SK-N-SH (cell line): ENCODE data around the gene MGAT4A. TPM values are rescaled to one million over a fixed set of nuclear protein-coding genes. Genes with fewer than 3 reads are reported as not detected.

Source experiments
- CTCF ChIA-PET: fragments of 300-600, 350-600 bp; formaldehyde crosslinking; extraction: SDS; loops from one replicate; lab custom pipeline; 2021; lab: Yijun Ruan, JAX
- POLR2A ChIA-PET: fragments of 350-600 bp; sonication (Branson Sonifier 250); formaldehyde crosslinking; extraction: SDS; loops from one replicate; lab custom pipeline; 2020; ENCODE audit warnings: antibody characterized with exemption, inconsistent platforms; lab: Yijun Ruan, JAX
- DNase-seq: peaks from one replicate; pipeline ENCODE4 v3.0.0; 2012
- H2AFZ ChIP-seq: fragments of 200-600 bp; sonication (generic); 2 replicates; pipeline ENCODE4 v1.8.1; 2016; ENCODE audit warnings: antibody characterized with exemption, mild to moderate bottlenecking, low read depth
- H3F3A ChIP-seq: fragments of 200-600 bp; sonication (generic); replicated peaks from 2 replicates; pipeline ENCODE3; 2016; ENCODE audit warnings: antibody characterized with exemption, mild to moderate bottlenecking; ENCODE audit not compliant: insufficient read depth
- H3K27ac ChIP-seq, 2 experiments: fragments of 200-500 bp in 1 of 2; fragments of 200-600 bp in 1 of 2; sonication (Bioruptor generic) in 1 of 2; sonication (generic), shearing (Covaris generic) in 1 of 2; 2 replicates each; pipeline versions ENCODE4 v1.5.1 to v1.6.1; 2014 to 2016; ENCODE audit warnings: low read depth in 2 of 2, inconsistent platforms in 1 of 2, low read length in 1 of 2, mild to moderate bottlenecking in 1 of 2, mixed read lengths in 1 of 2
- H3K27me3 ChIP-seq: fragments of 200-600 bp; sonication (generic), shearing (Covaris generic); 2 replicates; pipeline ENCODE4 v1.6.1; 2016; ENCODE audit warnings: mixed run types; ENCODE audit not compliant: insufficient read depth
- H3K36me3 ChIP-seq, 2 experiments: fragments of 200-500 bp in 1 of 2; fragments of 200-600 bp in 1 of 2; sonication (Bioruptor generic) in 1 of 2; sonication (generic) in 1 of 2; replicated peaks in 1 of 2; 2 replicates each; pipeline versions ENCODE3 to v1.5.1; 2014 to 2016; ENCODE audit warnings: low read length in 1 of 2, mild to moderate bottlenecking in 1 of 2; ENCODE audit not compliant: insufficient read depth in 2 of 2, control insufficient read depth in 1 of 2
- H3K4me1 ChIP-seq, 2 experiments: fragments of 200-500 bp in 1 of 2; fragments of 200-600 bp in 1 of 2; sonication (Bioruptor generic) in 1 of 2; sonication (generic), shearing (Covaris generic) in 1 of 2; 2 replicates each; pipeline versions ENCODE4 v1.5.1 to v1.6.1; 2014 to 2016; ENCODE audit warnings: low read depth in 1 of 2, low read length in 1 of 2, mixed run types in 1 of 2; ENCODE audit not compliant: insufficient read depth in 2 of 2, control insufficient read depth in 1 of 2
- H3K4me2 ChIP-seq: fragments of 200-600 bp; sonication (generic), shearing (Covaris generic); 2 replicates; pipeline ENCODE4 v1.6.1; 2017; ENCODE audit warnings: mixed run types
- H3K4me3 ChIP-seq, 2 experiments: fragments of 200-500 bp in 1 of 2; fragments of 200-600 bp in 1 of 2; sonication (Bioruptor generic) in 1 of 2; sonication (generic), shearing (Covaris generic) in 1 of 2; 2 replicates each; pipeline versions ENCODE4 v1.5.1 to v1.8.1; 2014 to 2016; ENCODE audit warnings: low read depth in 2 of 2, inconsistent platforms in 1 of 2, low read length in 1 of 2, mild to moderate bottlenecking in 1 of 2, mixed read lengths in 1 of 2, moderate library complexity in 1 of 2
- H3K79me2 ChIP-seq: fragments of 200-600 bp; sonication (generic); 2 replicates; pipeline ENCODE4 v1.8.1; 2017; ENCODE audit warnings: mild to moderate bottlenecking; ENCODE audit not compliant: insufficient read depth
- H3K9ac ChIP-seq: fragments of 200-600 bp; sonication (generic); 2 replicates; pipeline ENCODE4 v1.6.1; 2017; ENCODE audit warnings: mixed run types
- H3K9me2 ChIP-seq: fragments of 200-600 bp; sonication (generic); 2 replicates; pipeline ENCODE4 v1.6.1; 2017; ENCODE audit warnings: mixed run types
- H3K9me3 ChIP-seq: fragments of 200-600 bp; sonication (generic); 2 replicates; pipeline ENCODE4 v1.6.1; 2017; ENCODE audit warnings: mixed run types, mild to moderate bottlenecking, moderate library complexity
- H4K20me1 ChIP-seq: fragments of 200-600 bp; sonication (generic); 2 replicates; pipeline ENCODE4 v1.6.1; 2017; ENCODE audit warnings: mild to moderate bottlenecking, mixed run types; ENCODE audit not compliant: insufficient read depth
- ELF1 ChIP-seq: IDR thresholded peaks from 2 replicates; pipeline ENCODE4 v1.4.0; 2012
- EP300 ChIP-seq, 2 experiments: IDR thresholded peaks; 2 replicates each; pipeline versions ENCODE4 v1.4.0 to v1.6.1; 2012; ENCODE audit warnings: borderline replicate concordance in 1 of 2, low read depth in 1 of 2, low read length in 1 of 2
- EZH2phosphoT487 ChIP-seq: fragments of 200-600 bp; sonication (generic); IDR thresholded peaks from 2 replicates; pipeline ENCODE4 v1.6.1; 2017; ENCODE audit warnings: low read depth, mixed run types, mild to moderate bottlenecking, antibody characterized with exemption, moderate library complexity, borderline replicate concordance
- FOSL2 ChIP-seq: IDR thresholded peaks from 2 replicates; pipeline ENCODE4 v1.4.0; 2012; ENCODE audit warnings: low read depth, mild to moderate bottlenecking, moderate library complexity, borderline replicate concordance
- FOXM1 ChIP-seq: IDR thresholded peaks from 2 replicates; pipeline ENCODE4 v1.4.0; 2012; ENCODE audit warnings: low read depth, mild to moderate bottlenecking
- GABPA ChIP-seq: IDR thresholded peaks from 2 replicates; pipeline ENCODE4 v1.4.0; 2012; ENCODE audit warnings: low read depth, mild to moderate bottlenecking
- JUND ChIP-seq: IDR thresholded peaks from 2 replicates; pipeline ENCODE4 v1.4.0; 2012
- MEF2A ChIP-seq: IDR thresholded peaks from 2 replicates; pipeline ENCODE4 v1.4.0; 2012; ENCODE audit warnings: low read depth, borderline replicate concordance
- MXI1 ChIP-seq: IDR thresholded peaks from 2 replicates; pipeline ENCODE4 v1.6.1; 2012; ENCODE audit warnings: mild to moderate bottlenecking, low read depth, low read length, improper control_type of control experiment
- NFIC ChIP-seq: IDR thresholded peaks from 2 replicates; pipeline ENCODE4 v1.4.0; 2012; ENCODE audit warnings: borderline replicate concordance
- NRF1 ChIP-seq: IDR thresholded peaks from 2 replicates; pipeline ENCODE4 v1.6.1; 2012; ENCODE audit warnings: low read depth, mild to moderate bottlenecking, low read length
- POLR2AphosphoS5 ChIP-seq: IDR thresholded peaks from 2 replicates; pipeline ENCODE4 v1.6.1; 2012; ENCODE audit warnings: low read depth, low read length
- RCOR1 ChIP-seq: fragments of 150-350 bp; IDR thresholded peaks from 2 replicates; pipeline ENCODE4 v1.6.1; 2017; ENCODE audit warnings: antibody characterized with exemption, low read length
- RXRA ChIP-seq: IDR thresholded peaks from 2 replicates; pipeline ENCODE4 v1.4.0; 2012; ENCODE audit warnings: low read depth, mild to moderate bottlenecking, borderline replicate concordance
- SIN3A ChIP-seq: IDR thresholded peaks from 2 replicates; pipeline ENCODE4 v1.6.1; 2012; ENCODE audit warnings: low read depth, mild to moderate bottlenecking, low read length, moderate library complexity, borderline replicate concordance
- SMC3 ChIP-seq: IDR thresholded peaks from 2 replicates; pipeline ENCODE4 v1.6.1; 2012; ENCODE audit warnings: low read depth, low read length, improper control_type of control experiment
- TEAD4 ChIP-seq: IDR thresholded peaks from 2 replicates; pipeline ENCODE4 v1.4.0; 2012; ENCODE audit warnings: mild to moderate bottlenecking, borderline replicate concordance; ENCODE audit not compliant: insufficient read depth
- WGBS: methylation state at CpG from one replicate; pipeline ENCODE4 v1.1.6; 2017; ENCODE audit warnings: low lambda C conversion rate; 5-methylcytosine and 5-hydroxymethylcytosine counted together
- polyA plus RNA-seq, 3 experiments: library from polyadenylated mRNA; depleted of rRNA; stranded (reverse); fragments of >200 nt; gene quantifications; 2 replicates each; pipeline ENCODE4 v1.2.3, GENCODE V29; 2012
- TF ChIP-seq, protein P1 (sequence below): IDR thresholded peaks from 2 replicates; pipeline ENCODE4 v1.4.0; 2012; ENCODE audit warnings: low read depth, borderline replicate concordance
- TF ChIP-seq, protein P2 (sequence below): fragments of 150-350 bp; IDR thresholded peaks from 2 replicates; pipeline ENCODE4 v1.6.1; 2016; ENCODE audit warnings: mild to moderate bottlenecking, low read depth, low read length

MGAT4A gene
- polyA plus RNA-seq, 1 of the 3 experiments (the other 2 are of a cell fraction): 0.07 TPM

DNA sequence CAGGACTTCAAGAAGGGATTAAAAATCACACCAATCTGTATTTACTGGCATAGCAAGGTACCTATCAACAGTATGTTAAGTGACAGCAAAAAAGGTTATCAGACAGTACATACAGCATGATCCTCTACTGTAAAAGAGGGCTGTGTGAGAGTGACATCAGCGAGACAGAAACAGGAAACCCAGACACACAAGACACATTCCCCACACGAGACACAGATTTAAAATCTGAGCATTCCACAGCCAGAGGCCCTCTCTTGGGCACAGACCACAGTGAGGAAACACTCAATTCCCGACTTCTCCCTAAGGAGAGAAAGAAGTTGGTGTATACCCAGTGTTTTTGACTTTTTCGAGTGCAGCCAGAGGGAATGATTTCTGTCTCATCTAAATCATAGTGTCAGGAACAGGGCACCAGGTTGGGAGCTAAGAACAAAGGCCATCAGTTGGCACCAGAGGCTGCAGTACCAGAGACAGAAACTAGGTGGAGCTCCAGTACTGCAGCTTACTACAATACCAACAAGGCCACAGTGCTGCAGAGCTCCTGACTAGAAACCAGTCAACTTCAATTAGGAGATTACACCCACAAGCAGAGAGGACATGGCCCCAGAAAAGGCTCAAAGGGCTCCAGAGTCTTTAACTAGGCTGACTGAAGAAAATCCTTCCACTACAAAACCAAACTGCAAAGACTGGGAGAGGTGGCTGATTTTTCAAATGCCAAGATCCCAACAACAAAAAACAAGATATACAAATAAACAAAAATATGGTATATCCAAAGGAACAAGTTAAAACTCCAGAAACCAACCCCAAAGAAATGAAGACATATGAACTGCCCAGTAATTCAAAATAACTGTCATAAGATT is 81.6 kb downstream of the MGAT4A start (continued):
- TF ChIP-seq, protein P1, sequence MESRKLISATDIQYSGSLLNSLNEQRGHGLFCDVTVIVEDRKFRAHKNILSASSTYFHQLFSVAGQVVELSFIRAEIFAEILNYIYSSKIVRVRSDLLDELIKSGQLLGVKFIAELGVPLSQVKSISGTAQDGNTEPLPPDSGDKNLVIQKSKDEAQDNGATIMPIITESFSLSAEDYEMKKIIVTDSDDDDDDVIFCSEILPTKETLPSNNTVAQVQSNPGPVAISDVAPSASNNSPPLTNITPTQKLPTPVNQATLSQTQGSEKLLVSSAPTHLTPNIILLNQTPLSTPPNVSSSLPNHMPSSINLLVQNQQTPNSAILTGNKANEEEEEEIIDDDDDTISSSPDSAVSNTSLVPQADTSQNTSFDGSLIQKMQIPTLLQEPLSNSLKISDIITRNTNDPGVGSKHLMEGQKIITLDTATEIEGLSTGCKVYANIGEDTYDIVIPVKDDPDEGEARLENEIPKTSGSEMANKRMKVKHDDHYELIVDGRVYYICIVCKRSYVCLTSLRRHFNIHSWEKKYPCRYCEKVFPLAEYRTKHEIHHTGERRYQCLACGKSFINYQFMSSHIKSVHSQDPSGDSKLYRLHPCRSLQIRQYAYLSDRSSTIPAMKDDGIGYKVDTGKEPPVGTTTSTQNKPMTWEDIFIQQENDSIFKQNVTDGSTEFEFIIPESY: no peak
- TF ChIP-seq SMC3 (peak; percentile 97), NFIC (no peak), JUND (no peak), GABPA (no peak)
- TF ChIP-seq, protein P2, sequence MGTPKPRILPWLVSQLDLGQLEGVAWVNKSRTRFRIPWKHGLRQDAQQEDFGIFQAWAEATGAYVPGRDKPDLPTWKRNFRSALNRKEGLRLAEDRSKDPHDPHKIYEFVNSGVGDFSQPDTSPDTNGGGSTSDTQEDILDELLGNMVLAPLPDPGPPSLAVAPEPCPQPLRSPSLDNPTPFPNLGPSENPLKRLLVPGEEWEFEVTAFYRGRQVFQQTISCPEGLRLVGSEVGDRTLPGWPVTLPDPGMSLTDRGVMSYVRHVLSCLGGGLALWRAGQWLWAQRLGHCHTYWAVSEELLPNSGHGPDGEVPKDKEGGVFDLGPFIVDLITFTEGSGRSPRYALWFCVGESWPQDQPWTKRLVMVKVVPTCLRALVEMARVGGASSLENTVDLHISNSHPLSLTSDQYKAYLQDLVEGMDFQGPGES: no peak

DNA sequence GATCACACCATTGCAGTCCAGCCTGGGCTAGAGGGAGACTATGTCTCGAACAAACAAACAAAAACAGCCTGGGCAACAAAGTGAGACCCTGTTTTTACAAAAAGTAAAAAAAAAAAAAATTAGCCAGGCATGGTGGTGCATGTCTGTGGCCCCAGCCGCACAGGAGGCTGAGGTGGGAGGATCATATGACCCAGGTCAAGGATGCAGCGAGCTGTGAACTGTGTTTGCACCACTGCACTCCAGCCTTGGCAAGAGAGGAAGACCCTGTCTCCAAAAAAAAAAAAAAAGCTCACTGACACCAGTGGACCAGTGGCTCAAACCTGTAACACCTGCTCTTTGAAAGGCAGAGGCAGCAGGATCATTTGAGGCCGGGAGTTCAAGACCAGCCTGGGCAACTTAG is 82.5 kb downstream of the MGAT4A start:
- H3K4me3 ChIP-seq: no peak overlapping the region
- no peaks in the 10 kb centered on the region for H3K9me3 ChIP-seq
- H3K4me1 ChIP-seq: no peaks in the 10 kb centered on the region
- H3K27me3 ChIP-seq: no peaks in the 10 kb centered on the region
- H3K36me3 ChIP-seq: no peaks in the 10 kb centered on the region
- POLR2A ChIA-PET: no interaction called here
- no peak overlapping the region for H2AFZ ChIP-seq
- no peak for DNase-seq
- H4K20me1 ChIP-seq: no peaks in the 10 kb centered on the region
- CTCF ChIA-PET: interaction anchor here (1.3 to 2.2 kb wide), 9 partner anchors 23 to 425 kb away, joined by 3 to 64 read pairs (median 5); no protein-coding TSS in a partner anchor
- no peaks in the 10 kb centered on the region for H3K79me2 ChIP-seq
- no peaks in the 10 kb centered on the region for H3F3A ChIP-seq
- TF ChIP-seq EZH2phosphoT487 (no peak), MEF2A (no peak), EP300 (IDR thresholded peaks at IDR 0.05; ENCODE audit: borderline replicate concordance in 1 of 2, low read depth in 1 of 2, low read length in 1 of 2) (no peak), FOSL2 (no peak), RXRA (no peak), FOXM1 (no peak), RCOR1 (no peak), POLR2AphosphoS5 (no peak), TEAD4 (no peak), MXI1 (no peak), SIN3A (no peak), NFIC (no peak), NRF1 (no peak), ELF1 (no peak)
- TF ChIP-seq, protein P1: no peak
- TF ChIP-seq, protein P2: no peak
- TF ChIP-seq, all 33 proteins: peak for 0
- Histone ChIP-seq H3K27ac (no peak overlapping the region), H3K9ac (no peak overlapping the region), H3K9me2 (no peaks in the 10 kb centered on the region), H3K4me2 (no peak overlapping the region)
- WGBS: 71% methylated on average over 4 of the region's 4 CpGs
